Measurements from ENCODE around the gene ENAH.

ENAH gene

DNA sequence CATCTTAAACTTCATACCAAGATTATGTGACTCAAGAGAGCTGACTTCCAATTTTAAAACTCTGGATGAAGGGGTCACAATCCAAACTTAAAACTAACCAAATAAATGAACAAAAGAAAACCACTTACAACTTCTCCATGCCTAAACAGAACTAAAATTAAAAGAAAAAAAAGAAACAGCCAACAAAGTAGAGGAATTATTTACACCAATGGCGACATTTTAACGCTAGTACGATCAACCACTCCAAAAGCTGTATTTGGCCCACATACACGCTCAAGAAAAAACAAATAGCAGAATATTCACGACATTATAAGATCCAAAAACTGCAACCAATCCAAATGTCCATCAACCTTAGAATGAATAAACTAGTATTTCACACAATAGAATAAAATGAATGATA lies 42.4 kb downstream of the ENAH start:
- no peaks in the 10 kb centered on the region for H3K27me3 ChIP-seq (ENCODE audit: insufficient read depth, low read length, poor library complexity, severe bottlenecking)
- H3K4me1 ChIP-seq (ENCODE audit: insufficient read depth, low read length, poor library complexity, severe bottlenecking): no peaks in the 10 kb centered on the region
- H3K9me2 ChIP-seq (replicated peaks; ENCODE audit: low read depth, low read length): no peaks in the 10 kb centered on the region
- no peaks in the 10 kb centered on the region for H3K36me3 ChIP-seq (ENCODE audit: insufficient read depth, low read length)
- no peak overlapping the region for H3K4me3 ChIP-seq (ENCODE audit: low read length, poor library complexity, severe bottlenecking)
- no peaks in the 10 kb centered on the region for H3F3A ChIP-seq (ENCODE audit: low read depth)
- TF ChIP-seq EZH2phosphoT487 (IDR thresholded peaks at IDR 0.05; ENCODE audit: borderline replicate concordance): no peak
- TF ChIP-seq, protein P1, sequence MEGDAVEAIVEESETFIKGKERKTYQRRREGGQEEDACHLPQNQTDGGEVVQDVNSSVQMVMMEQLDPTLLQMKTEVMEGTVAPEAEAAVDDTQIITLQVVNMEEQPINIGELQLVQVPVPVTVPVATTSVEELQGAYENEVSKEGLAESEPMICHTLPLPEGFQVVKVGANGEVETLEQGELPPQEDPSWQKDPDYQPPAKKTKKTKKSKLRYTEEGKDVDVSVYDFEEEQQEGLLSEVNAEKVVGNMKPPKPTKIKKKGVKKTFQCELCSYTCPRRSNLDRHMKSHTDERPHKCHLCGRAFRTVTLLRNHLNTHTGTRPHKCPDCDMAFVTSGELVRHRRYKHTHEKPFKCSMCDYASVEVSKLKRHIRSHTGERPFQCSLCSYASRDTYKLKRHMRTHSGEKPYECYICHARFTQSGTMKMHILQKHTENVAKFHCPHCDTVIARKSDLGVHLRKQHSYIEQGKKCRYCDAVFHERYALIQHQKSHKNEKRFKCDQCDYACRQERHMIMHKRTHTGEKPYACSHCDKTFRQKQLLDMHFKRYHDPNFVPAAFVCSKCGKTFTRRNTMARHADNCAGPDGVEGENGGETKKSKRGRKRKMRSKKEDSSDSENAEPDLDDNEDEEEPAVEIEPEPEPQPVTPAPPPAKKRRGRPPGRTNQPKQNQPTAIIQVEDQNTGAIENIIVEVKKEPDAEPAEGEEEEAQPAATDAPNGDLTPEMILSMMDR (conservative IDR thresholded peaks at IDR 0.05; ENCODE audit: low read length): no peak
- H4K20me1 ChIP-seq (ENCODE audit: insufficient read depth, low read length, poor library complexity, severe bottlenecking): peaks cover 3% of the 10 kb centered on the region
- H2AFZ ChIP-seq (ENCODE audit: low read length): no peak overlapping the region
- H3K9ac ChIP-seq (ENCODE audit: low read depth, low read length, poor library complexity, severe bottlenecking): no peak overlapping the region
- no peak overlapping the region for H3K4me2 ChIP-seq (ENCODE audit: low read depth, low read length, poor library complexity, severe bottlenecking)
- H3K79me2 ChIP-seq (ENCODE audit: insufficient read depth, low read length): peaks cover 19% of the 10 kb centered on the region; the same call in 1 of the 2 replicates
- no peaks in the 10 kb centered on the region for H3K9me3 ChIP-seq (ENCODE audit: insufficient read depth, low read depth, low read length)

DNA sequence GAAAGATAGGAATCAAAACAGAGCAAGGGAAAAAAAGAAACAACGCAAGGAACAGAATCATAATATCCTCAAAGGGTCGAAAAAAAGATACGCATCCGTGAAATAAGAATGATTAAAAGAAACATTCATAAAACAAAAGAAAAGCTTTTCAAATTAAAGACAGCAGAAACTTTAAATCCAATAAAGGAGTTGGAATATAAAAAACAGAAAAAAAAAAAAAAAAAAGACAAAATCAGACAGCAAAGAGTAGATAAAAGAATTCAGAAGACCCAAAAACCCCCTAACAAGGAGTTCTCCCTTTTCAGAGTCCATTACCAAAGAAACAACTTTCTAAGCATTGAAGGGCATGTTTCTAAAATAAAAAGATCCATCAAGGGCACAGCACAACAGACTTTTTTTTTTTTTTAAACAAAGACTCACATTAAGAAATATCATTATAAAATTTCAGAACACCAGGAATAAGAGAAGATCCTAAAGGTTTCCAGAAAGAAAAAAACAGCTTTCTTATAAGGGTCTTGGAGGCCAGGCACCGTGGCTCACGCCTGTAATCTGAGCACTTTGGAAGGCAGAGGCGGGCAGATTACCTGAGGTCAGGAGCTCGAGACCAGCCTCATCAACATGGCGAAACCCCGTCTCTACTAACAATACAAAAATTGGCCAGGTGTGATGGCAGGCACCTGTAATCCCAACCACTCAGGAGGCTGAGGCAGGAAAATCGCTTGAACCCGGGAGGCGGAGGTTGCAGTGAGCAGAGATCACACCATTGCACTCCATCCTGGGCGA lies 44.7 kb downstream of the ENAH start:
- H3K27me3 ChIP-seq (ENCODE audit: insufficient read depth, low read length, poor library complexity, severe bottlenecking): no peaks in the 10 kb centered on the region
- no peaks in the 10 kb centered on the region for H3K9me2 ChIP-seq (replicated peaks; ENCODE audit: low read depth, low read length)
- peaks cover 5% of the 10 kb centered on the region for H3K4me1 ChIP-seq (ENCODE audit: insufficient read depth, low read length, poor library complexity, severe bottlenecking)
- H3K79me2 ChIP-seq (ENCODE audit: insufficient read depth, low read length): peaks cover 24% of the 10 kb centered on the region
- H3K9ac ChIP-seq (ENCODE audit: low read depth, low read length, poor library complexity, severe bottlenecking): no peak overlapping the region
- no peak overlapping the region for H3K4me2 ChIP-seq (ENCODE audit: low read depth, low read length, poor library complexity, severe bottlenecking)
- TF ChIP-seq, protein P1 (conservative IDR thresholded peaks at IDR 0.05; ENCODE audit: low read length): no peak
- no peak for TF ChIP-seq EZH2phosphoT487 (IDR thresholded peaks at IDR 0.05; ENCODE audit: borderline replicate concordance)
- no peaks in the 10 kb centered on the region for H3K36me3 ChIP-seq (ENCODE audit: insufficient read depth, low read length)
- H3K9me3 ChIP-seq (ENCODE audit: insufficient read depth, low read depth, low read length): no peaks in the 10 kb centered on the region
- no peak overlapping the region for H2AFZ ChIP-seq (ENCODE audit: low read length)
- peaks cover 3% of the 10 kb centered on the region for H4K20me1 ChIP-seq (ENCODE audit: insufficient read depth, low read length, poor library complexity, severe bottlenecking)
- no peak overlapping the region for H3K4me3 ChIP-seq (ENCODE audit: low read length, poor library complexity, severe bottlenecking)
- H3F3A ChIP-seq (ENCODE audit: low read depth): no peaks in the 10 kb centered on the region; the same call in 1 of the 2 replicates

DNA sequence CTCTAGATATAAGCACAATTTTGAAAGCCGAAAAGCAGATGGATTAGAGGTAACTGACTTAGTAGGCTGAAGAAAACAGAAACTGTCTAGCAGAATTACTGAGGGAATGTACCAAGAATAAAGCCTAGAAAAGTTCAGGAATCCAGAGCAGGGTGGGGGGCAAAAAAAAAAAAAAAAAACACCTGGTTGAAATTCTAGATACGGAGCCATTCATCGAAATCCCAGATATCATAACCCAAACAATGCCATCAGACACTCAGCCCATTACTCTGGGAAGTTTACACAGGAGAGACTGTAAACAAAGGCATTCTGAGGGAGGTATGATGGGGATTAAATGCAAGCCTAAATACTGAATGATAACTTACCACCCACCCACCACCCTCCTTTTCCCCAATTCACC lies 45.6 kb downstream of the ENAH start:
- TF ChIP-seq, protein P1 (conservative IDR thresholded peaks at IDR 0.05; ENCODE audit: low read length): no peak
- no peak for TF ChIP-seq EZH2phosphoT487 (IDR thresholded peaks at IDR 0.05; ENCODE audit: borderline replicate concordance)
- H3K4me3 ChIP-seq (ENCODE audit: low read length, poor library complexity, severe bottlenecking): no peak overlapping the region
- peaks cover 3% of the 10 kb centered on the region for H4K20me1 ChIP-seq (ENCODE audit: insufficient read depth, low read length, poor library complexity, severe bottlenecking)
- H3K9me2 ChIP-seq (replicated peaks; ENCODE audit: low read depth, low read length): no peaks in the 10 kb centered on the region
- H3K79me2 ChIP-seq (ENCODE audit: insufficient read depth, low read length): peaks cover 24% of the 10 kb centered on the region
- no peaks in the 10 kb centered on the region; the same call in 1 of the 2 replicates for H3F3A ChIP-seq (ENCODE audit: low read depth)
- H3K4me2 ChIP-seq (ENCODE audit: low read depth, low read length, poor library complexity, severe bottlenecking): no peak overlapping the region
- no peaks in the 10 kb centered on the region for H3K27me3 ChIP-seq (ENCODE audit: insufficient read depth, low read length, poor library complexity, severe bottlenecking)
- no peaks in the 10 kb centered on the region for H3K36me3 ChIP-seq (ENCODE audit: insufficient read depth, low read length)
- H2AFZ ChIP-seq (ENCODE audit: low read length): no peak overlapping the region
- H3K4me1 ChIP-seq (ENCODE audit: insufficient read depth, low read length, poor library complexity, severe bottlenecking): peaks cover 5% of the 10 kb centered on the region
- no peak overlapping the region for H3K9ac ChIP-seq (ENCODE audit: low read depth, low read length, poor library complexity, severe bottlenecking)
- no peaks in the 10 kb centered on the region for H3K9me3 ChIP-seq (ENCODE audit: insufficient read depth, low read depth, low read length)
